Loucy (cell line): ENCODE results near the gene DEFB125.
"Not testable (repeated sequence)": the region's sequence is repeated elsewhere in the genome, so short reads cannot be mapped to it uniquely, and the experiment has no call there.

ENCODE experiments used
- H2AFZ ChIP-seq: fragments of 200-600 bp; sonication (generic); 2 replicates; pipeline ENCODE4 v1.6.0; 2016; ENCODE audit warnings: antibody characterized with exemption, mild to moderate bottlenecking, low read length, moderate library complexity
- H3F3A ChIP-seq: fragments of 200-600 bp; 2 replicates; pipeline ENCODE4 v1.6.0; 2016; ENCODE audit warnings: antibody characterized with exemption, low read depth, mild to moderate bottlenecking
- H3K27me3 ChIP-seq: fragments of 200-600 bp; sonication (generic); 2 replicates; pipeline ENCODE4 v1.6.1; 2014; ENCODE audit warnings: low read length, mild to moderate bottlenecking; ENCODE audit not compliant: insufficient read depth, poor library complexity, severe bottlenecking
- H3K36me3 ChIP-seq: fragments of 200-600 bp; sonication (generic); 2 replicates; pipeline ENCODE4 v1.6.1; 2016; ENCODE audit warnings: low read length; ENCODE audit not compliant: insufficient read depth
- H3K4me1 ChIP-seq: fragments of 200-600 bp; sonication (generic); 2 replicates; pipeline ENCODE4 v1.5.1; 2014; ENCODE audit warnings: low read length, mild to moderate bottlenecking; ENCODE audit not compliant: insufficient read depth, poor library complexity, severe bottlenecking
- H3K4me2 ChIP-seq: fragments of 200-600 bp; sonication (generic); 2 replicates; pipeline ENCODE4 v1.6.0; 2014; ENCODE audit warnings: antibody characterized with exemption, low read length, low read depth, mild to moderate bottlenecking; ENCODE audit not compliant: poor library complexity, severe bottlenecking
- H3K4me3 ChIP-seq: fragments of 200-600 bp; sonication (generic); 2 replicates; pipeline ENCODE4 v1.5.1; 2014; ENCODE audit warnings: low read length, mild to moderate bottlenecking, mixed read lengths; ENCODE audit not compliant: poor library complexity, severe bottlenecking
- H3K79me2 ChIP-seq: fragments of 200-600 bp; sonication (generic); 2 replicates; pipeline ENCODE4 v1.6.1; 2014; ENCODE audit warnings: low read length; ENCODE audit not compliant: insufficient read depth
- H3K9ac ChIP-seq: fragments of 200-600 bp; sonication (generic); 2 replicates; pipeline ENCODE4 v1.6.0; 2014; ENCODE audit warnings: mild to moderate bottlenecking, low read depth, low read length, moderate library complexity; ENCODE audit not compliant: poor library complexity, severe bottlenecking
- H3K9me2 ChIP-seq: fragments of 200-600 bp; sonication (generic); replicated peaks from 2 replicates; pipeline ENCODE4 v1.6.1; 2016; ENCODE audit warnings: low read depth, low read length, mixed read lengths
- H3K9me3 ChIP-seq: fragments of 200-600 bp; sonication (generic); 2 replicates; pipeline ENCODE4 v1.6.1; 2014; ENCODE audit warnings: mild to moderate bottlenecking, antibody characterized with exemption, low read length, low read depth; ENCODE audit not compliant: insufficient read depth
- H4K20me1 ChIP-seq: fragments of 200-600 bp; sonication (generic); 2 replicates; pipeline ENCODE4 v1.6.0; 2014; ENCODE audit warnings: antibody characterized with exemption, low read length, mild to moderate bottlenecking; ENCODE audit not compliant: insufficient read depth, poor library complexity, severe bottlenecking
- CTCF ChIP-seq: fragments of 200-600 bp; sonication (generic); conservative IDR thresholded peaks from 2 replicates; pipeline ENCODE4 v1.5.1; 2014; ENCODE audit warnings: mild to moderate bottlenecking, antibody characterized with exemption, low read length
- EZH2phosphoT487 ChIP-seq: fragments of 200-600 bp; IDR thresholded peaks from 2 replicates; pipeline ENCODE4 v1.6.1; 2018; ENCODE audit warnings: antibody characterized with exemption, mild to moderate bottlenecking, moderate library complexity, borderline replicate concordance

DEFB125 gene

GRCh38 chr20:95215-95614 is 7.7 kb downstream of the DEFB125 start:
- Histone ChIP-seq H3K4me2 (no peak overlapping the region), H3K27me3 (no peaks in the 10 kb centered on the region), H3K9ac (no peak overlapping the region), H4K20me1 (no peaks in the 10 kb centered on the region), H3K4me3 (no peak overlapping the region), H3K79me2 (no peaks in the 10 kb centered on the region), H3F3A (no peaks in the 10 kb centered on the region), H3K4me1 (no peaks in the 10 kb centered on the region), H3K9me3 (peaks cover 13% of the 10 kb centered on the region; the same call in 1 of the 2 replicates), H3K36me3 (no peaks in the 10 kb centered on the region), H3K9me2 (no peaks in the 10 kb centered on the region), H2AFZ (no peak overlapping the region)
- no peak for TF ChIP-seq CTCF
- TF ChIP-seq EZH2phosphoT487, result no peak

GRCh38 chr20:97691-98090 is 10.2 kb downstream of the DEFB125 start:
- not testable (repeated sequence) for H3K79me2 ChIP-seq, H4K20me1 ChIP-seq, H3F3A ChIP-seq, H3K36me3 ChIP-seq, H3K4me1 ChIP-seq, H3K27me3 ChIP-seq, H3K9ac ChIP-seq, H2AFZ ChIP-seq, H3K4me3 ChIP-seq, H3K9me2 ChIP-seq, H3K4me2 ChIP-seq
- H3K9me3 ChIP-seq, result peaks cover 13% of the 10 kb centered on the region; the same call in 1 of the 2 replicates

GRCh38 chr20:101975-102374 is 14.5 kb downstream of the DEFB125 start:
- Histone ChIP-seq H3K27me3 (no peaks in the 10 kb centered on the region), H3K9me2 (no peaks in the 10 kb centered on the region), H3K9me3 (peaks cover 4% of the 10 kb centered on the region; the same call in 1 of the 2 replicates), H2AFZ (no peak overlapping the region), H3K4me2 (no peak overlapping the region), H3K79me2 (no peaks in the 10 kb centered on the region), H3K4me1 (no peaks in the 10 kb centered on the region), H3K36me3 (no peaks in the 10 kb centered on the region), H3F3A (no peaks in the 10 kb centered on the region), H3K4me3 (no peak overlapping the region), H4K20me1 (no peaks in the 10 kb centered on the region), H3K9ac (no peak overlapping the region)
- TF ChIP-seq EZH2phosphoT487 (no peak), CTCF (no peak)

GRCh38 chr20:103456-103855 is 16.0 kb downstream of the DEFB125 start:
- Histone ChIP-seq H3K79me2 (no peaks in the 10 kb centered on the region), H3K27me3 (no peaks in the 10 kb centered on the region), H3K4me3 (no peak overlapping the region), H3K9me3 (peaks cover 4% of the 10 kb centered on the region; the same call in 1 of the 2 replicates), H3F3A (no peaks in the 10 kb centered on the region), H3K4me2 (no peak overlapping the region), H3K4me1 (no peaks in the 10 kb centered on the region), H3K9ac (no peak overlapping the region), H3K36me3 (no peaks in the 10 kb centered on the region), H2AFZ (no peak overlapping the region), H3K9me2 (no peaks in the 10 kb centered on the region), H4K20me1 (no peaks in the 10 kb centered on the region)
- TF ChIP-seq CTCF, result no peak
- no peak for TF ChIP-seq EZH2phosphoT487
